OCI-LY7 (cell line): ENCODE results near the gene ARHGAP29. TPM values are rescaled to one million over a fixed set of nuclear protein-coding genes. Genes with fewer than 3 reads are reported as not detected.

Source experiments
- BruUV-seq: library from RNA; stranded (reverse); fragments of 400-500 nt; replicated peaks from 2 replicates; lab custom pipeline; 2021; lab: Mats Ljungman, UMichigan
- CTCF ChIA-PET: fragments of 300-600 bp; sonication (Branson Sonifier 250); formaldehyde crosslinking; loops from one replicate; lab custom pipeline; 2022; ENCODE audit warnings: antibody characterized with exemption; ENCODE audit not compliant: unreplicated experiment; lab: Charles Lee
- POLR2A ChIA-PET: fragments of 300-600 bp; sonication (Branson Sonifier 250); formaldehyde crosslinking; loops from one replicate; lab custom pipeline; 2022; ENCODE audit warnings: antibody characterized with exemption; lab: Charles Lee
- DNase-seq: peaks from one replicate; pipeline ENCODE4 v3.0.0-alpha.2; 2015; ENCODE audit warnings: low spot score
- H2AFZ ChIP-seq: fragments of 200-600 bp; sonication (generic), shearing (Covaris generic); 2 replicates; pipeline ENCODE4 v1.6.1; 2014; ENCODE audit warnings: mild to moderate bottlenecking, antibody characterized with exemption, low read length, moderate library complexity
- H3K27ac ChIP-seq: fragments of 200-600 bp; sonication (generic); 2 replicates; pipeline ENCODE4 v1.5.1; 2014; ENCODE audit warnings: mixed run types, low read depth, mild to moderate bottlenecking, moderate library complexity, low read length, inconsistent platforms; ENCODE audit not compliant: poor library complexity, severe bottlenecking
- H3K36me3 ChIP-seq: fragments of 200-600 bp; sonication (generic); 2 replicates; pipeline ENCODE4 v1.6.1; 2014; ENCODE audit warnings: mild to moderate bottlenecking, antibody characterized with exemption, low read length, moderate library complexity, mixed read lengths; ENCODE audit not compliant: insufficient read depth
- H3K4me1 ChIP-seq: fragments of 200-600 bp; sonication (generic); 2 replicates; pipeline ENCODE4 v1.5.1; 2014; ENCODE audit warnings: mild to moderate bottlenecking, low read length; ENCODE audit not compliant: insufficient read depth, poor library complexity, severe bottlenecking
- H3K4me2 ChIP-seq: fragments of 200-600 bp; sonication (generic); 2 replicates; pipeline ENCODE4 v1.6.1; 2014; ENCODE audit warnings: mild to moderate bottlenecking, low read length
- H3K4me3 ChIP-seq: fragments of 200-600 bp; sonication (generic); 2 replicates; pipeline ENCODE4 v1.5.1; 2014; ENCODE audit warnings: mild to moderate bottlenecking, low read depth, low read length; ENCODE audit not compliant: poor library complexity, severe bottlenecking
- H3K79me2 ChIP-seq: fragments of 200-600 bp; sonication (generic); 2 replicates; pipeline ENCODE4 v1.6.1; 2016; ENCODE audit warnings: low read depth, mild to moderate bottlenecking, low read length, moderate library complexity, mixed read lengths; ENCODE audit not compliant: insufficient read depth
- H3K9me2 ChIP-seq: fragments of 200-600 bp; sonication (generic); 2 replicates; pipeline ENCODE4 v1.6.1; 2016; ENCODE audit warnings: mild to moderate bottlenecking, low read length, mixed read lengths; ENCODE audit not compliant: insufficient read depth
- H3K9me3 ChIP-seq: fragments of 200-600 bp; sonication (generic); 2 replicates; pipeline ENCODE4 v1.6.1; 2014; ENCODE audit warnings: mild to moderate bottlenecking, mixed run types, low read length, mixed read lengths
- H4K20me1 ChIP-seq: fragments of 200-600 bp; sonication (generic); 2 replicates; pipeline ENCODE4 v1.6.1; 2014; ENCODE audit warnings: mild to moderate bottlenecking, antibody characterized with exemption, low read length, moderate library complexity, mixed read lengths; ENCODE audit not compliant: insufficient read depth
- CTCF ChIP-seq: fragments of 200-600 bp; sonication (generic); conservative IDR thresholded peaks from 2 replicates; pipeline ENCODE4 v1.5.1; 2014; ENCODE audit warnings: mild to moderate bottlenecking, antibody characterized with exemption, low read length, moderate library complexity, mixed read lengths
- EZH2phosphoT487 ChIP-seq: fragments of 200-600 bp; sonication (generic); IDR thresholded peaks from 2 replicates; pipeline ENCODE4 v1.6.1; 2018; ENCODE audit warnings: low read depth, borderline replicate concordance, mild to moderate bottlenecking, mixed run types, antibody characterized with exemption, low read length, moderate library complexity, mixed read lengths
- intact Hi-C: fragments of 100-400 bp; cut with micrococcal nuclease; formaldehyde crosslinking; loops from one replicate; pipeline ENCODE4 v1.10.0; 2022; ENCODE audit not compliant: unreplicated experiment
- total RNA-seq, 2 experiments: library from RNA; depleted of rRNA in 1 of 2; stranded (reverse); fragments of >200 nt in 1 of 2; shearing (Covaris generic) in 1 of 2; gene quantifications; 2 replicates each; pipeline ENCODE4 v1.2.3, GENCODE V29; 2014 to 2022

ARHGAP29 gene
- total RNA-seq, 2 experiments from 2014 or later: 0.06 TPM; not detected in 1

- no peaks in the 10 kb centered on the region for H3K79me2 ChIP-seq
- H3K4me3 ChIP-seq: no peak overlapping the region
- H3K4me1 ChIP-seq: peaks cover 6% of the 10 kb centered on the region
- POLR2A ChIA-PET: no interaction called here
- no peak for TF ChIP-seq CTCF
- no peak for TF ChIP-seq EZH2phosphoT487
- no peaks in the 10 kb centered on the region for H3K36me3 ChIP-seq
- no peak overlapping the region for H3K4me2 ChIP-seq
- H3K9me2 ChIP-seq: no peaks in the 10 kb centered on the region
- BruUV-seq: no TSS peak
- intact Hi-C loops: loop anchor here (5.0 kb wide), 1 partner anchor 177 kb away; no protein-coding TSS in a partner anchor
- no peak overlapping the region for H3K27ac ChIP-seq
- no peak overlapping the region for H2AFZ ChIP-seq
- no peak for DNase-seq
- no peaks in the 10 kb centered on the region for H3K9me3 ChIP-seq
- H4K20me1 ChIP-seq: no peaks in the 10 kb centered on the region
- CTCF ChIA-PET: no interaction called here
These were observed 2.4 kb upstream of the ARHGAP29 start for GRCh38 chr1:94239796-94240195.

GRCh38 chr1:94239051-94239450, 1.7 kb upstream of the ARHGAP29 start:
- Histone ChIP-seq H3K27ac (no peak overlapping the region), H3K9me3 (no peaks in the 10 kb centered on the region), H3K4me1 (peaks cover 6% of the 10 kb centered on the region), H3K36me3 (no peaks in the 10 kb centered on the region), H3K4me2 (no peak overlapping the region), H4K20me1 (no peaks in the 10 kb centered on the region), H3K79me2 (no peaks in the 10 kb centered on the region), H3K4me3 (no peak overlapping the region), H2AFZ (no peak overlapping the region), H3K9me2 (no peaks in the 10 kb centered on the region)
- intact Hi-C loops: no loop called here
- ChIA-PET POLR2A (no interaction called here), CTCF (no interaction called here)
- BruUV-seq: no TSS peak
- TF ChIP-seq EZH2phosphoT487 (no peak), CTCF (no peak)
- no peak for DNase-seq

DNA sequence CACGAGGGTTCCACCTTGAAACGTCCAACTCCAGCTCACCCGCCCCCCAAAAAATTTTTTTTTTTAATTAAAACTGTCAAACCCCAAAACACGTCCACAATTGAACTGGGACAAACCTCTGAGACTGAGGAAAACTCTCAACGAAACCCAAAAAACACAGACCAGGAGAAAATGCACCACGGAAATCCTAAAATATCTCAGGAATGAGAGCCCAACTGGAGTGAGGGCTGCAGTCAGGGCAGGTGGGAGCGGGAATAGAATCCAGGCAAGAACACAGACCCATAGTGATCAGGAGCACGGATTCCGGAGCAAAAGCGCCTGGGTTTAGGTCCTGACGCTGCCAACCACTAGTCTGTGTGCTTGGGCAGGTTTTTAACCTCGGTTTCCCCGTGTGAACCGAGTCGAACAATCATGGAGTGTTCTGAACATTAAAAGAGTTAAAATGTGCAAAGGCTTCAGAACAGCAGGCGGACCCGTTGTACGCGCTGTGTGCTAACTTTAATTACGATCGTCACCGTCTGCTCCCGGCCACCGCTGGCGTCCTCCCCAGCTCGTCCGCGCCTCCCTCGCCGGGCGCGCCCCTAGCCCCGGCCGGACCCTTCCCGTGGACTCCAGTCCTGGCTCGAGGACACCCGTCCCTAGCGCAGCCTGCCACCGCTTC, 624 bp downstream of the ARHGAP29 start:
- Histone ChIP-seq H3K9me3 (no peaks in the 10 kb centered on the region), H4K20me1 (no peaks in the 10 kb centered on the region), H3K4me2 (peak overlapping the region; percentile 62), H3K4me1 (peaks cover 6% of the 10 kb centered on the region), H2AFZ (0 out of 2 replicates have a peak overlapping the region, but pooled peaks have one; percentile 25), H3K27ac (no peak overlapping the region), H3K36me3 (no peaks in the 10 kb centered on the region), H3K79me2 (no peaks in the 10 kb centered on the region), H3K4me3 (peak overlapping the region; percentile 52), H3K9me2 (no peaks in the 10 kb centered on the region)
- intact Hi-C loops: no loop called here
- TF ChIP-seq CTCF (no peak), EZH2phosphoT487 (no peak)
- no peak for DNase-seq
- POLR2A ChIA-PET: no interaction called here
- no TSS peak for BruUV-seq
- CTCF ChIA-PET: no interaction called here
